Fibroblast of mammary gland (primary cell): ENCODE results near the gene GPR101.

Source experiments
- DNase-seq: peaks from one replicate; pipeline ENCODE4 v3.0.0-alpha.2; 2010; ENCODE audit warnings: low read depth
- H3K4me3 ChIP-seq: 2 replicates; pipeline ENCODE4 v1.5.1; 2011; ENCODE audit warnings: low read depth, mild to moderate bottlenecking, low read length, moderate library complexity; ENCODE audit not compliant: control insufficient read depth
- CTCF ChIP-seq: conservative IDR thresholded peaks from 2 replicates; pipeline ENCODE4 v1.5.1; 2011; ENCODE audit warnings: low read depth, low read length, inconsistent platforms; ENCODE audit not compliant: control insufficient read depth, insufficient read depth

Gene GPR101, protein sequence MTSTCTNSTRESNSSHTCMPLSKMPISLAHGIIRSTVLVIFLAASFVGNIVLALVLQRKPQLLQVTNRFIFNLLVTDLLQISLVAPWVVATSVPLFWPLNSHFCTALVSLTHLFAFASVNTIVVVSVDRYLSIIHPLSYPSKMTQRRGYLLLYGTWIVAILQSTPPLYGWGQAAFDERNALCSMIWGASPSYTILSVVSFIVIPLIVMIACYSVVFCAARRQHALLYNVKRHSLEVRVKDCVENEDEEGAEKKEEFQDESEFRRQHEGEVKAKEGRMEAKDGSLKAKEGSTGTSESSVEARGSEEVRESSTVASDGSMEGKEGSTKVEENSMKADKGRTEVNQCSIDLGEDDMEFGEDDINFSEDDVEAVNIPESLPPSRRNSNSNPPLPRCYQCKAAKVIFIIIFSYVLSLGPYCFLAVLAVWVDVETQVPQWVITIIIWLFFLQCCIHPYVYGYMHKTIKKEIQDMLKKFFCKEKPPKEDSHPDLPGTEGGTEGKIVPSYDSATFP

GRCh38 chrX:137033774-137034507 lies at the start of gene GPR101:
Gene GPR101 (minus strand): TSS chrX:137033995. CDS start chrX:137031674, 2,321 bp downstream.
- H3K4me3 ChIP-seq, result no peak within 1 kb of the TSS
- DNase-seq, result no peak

GRCh38 chrX:137081239-137081638 lies 47.4 kb upstream of the GPR101 start:
- H3K4me3 ChIP-seq, result no peak overlapping the region
- no peak for TF ChIP-seq CTCF
- DNase-seq, result no peak

More at GRCh38 chrX:137033774-137034507, at the start of gene GPR101:
- TF ChIP-seq CTCF, result no peak

DNA sequence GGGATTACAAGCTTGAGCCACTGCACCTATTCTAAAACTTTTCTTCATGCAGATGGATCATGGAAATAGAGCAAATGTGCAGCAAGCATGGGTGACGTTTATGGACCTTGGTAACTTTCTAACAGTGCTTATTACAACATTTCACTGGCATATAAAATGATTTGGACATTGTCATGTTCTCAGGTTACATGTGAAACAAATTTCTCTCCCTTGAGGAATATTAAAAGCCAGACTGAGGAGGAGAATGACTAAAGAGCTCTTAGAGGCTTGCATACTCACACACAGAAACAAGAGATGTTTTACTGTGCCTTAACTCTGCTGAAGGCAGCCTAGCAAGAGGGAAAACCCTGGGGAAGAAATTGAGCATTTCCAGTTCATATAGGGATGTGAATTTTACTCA lies 38.6 kb upstream of the GPR101 start:
- no peak overlapping the region for H3K4me3 ChIP-seq
- TF ChIP-seq CTCF, result no peak
- no peak for DNase-seq

GRCh38 chrX:137071596-137071995 lies 37.8 kb upstream of the GPR101 start:
- no peak overlapping the region for H3K4me3 ChIP-seq
- no peak for DNase-seq
- no peak for TF ChIP-seq CTCF

DNA sequence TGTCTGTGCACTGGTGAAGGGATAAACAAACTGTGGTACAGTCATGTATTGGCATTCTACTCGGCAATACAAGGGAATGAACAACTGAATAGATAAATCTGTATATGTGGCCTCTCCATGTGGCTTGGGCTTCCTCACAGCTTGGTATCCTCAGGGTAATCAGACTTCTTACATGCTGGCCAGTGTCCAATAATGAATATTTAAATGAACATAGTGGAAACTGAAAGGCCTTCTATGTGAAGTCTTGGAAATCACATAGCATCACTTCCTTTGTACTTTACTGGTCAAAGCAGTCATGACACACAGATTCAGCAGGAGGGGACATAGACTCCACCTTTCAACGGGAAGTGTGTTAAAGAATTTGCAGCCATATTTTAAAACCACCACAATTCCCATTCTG lies 33.4 kb upstream of the GPR101 start:
- no peak for DNase-seq
- H3K4me3 ChIP-seq, result no peak overlapping the region
- TF ChIP-seq CTCF, result no peak

- no peak for DNase-seq
- no peak for TF ChIP-seq CTCF
- no peak overlapping the region for H3K4me3 ChIP-seq
Observed at GRCh38 chrX:137062915-137063617, 29.3 kb upstream of the GPR101 start.
